Measurements from ENCODE around the gene PITPNM1.

PITPNM1 gene

DNA sequence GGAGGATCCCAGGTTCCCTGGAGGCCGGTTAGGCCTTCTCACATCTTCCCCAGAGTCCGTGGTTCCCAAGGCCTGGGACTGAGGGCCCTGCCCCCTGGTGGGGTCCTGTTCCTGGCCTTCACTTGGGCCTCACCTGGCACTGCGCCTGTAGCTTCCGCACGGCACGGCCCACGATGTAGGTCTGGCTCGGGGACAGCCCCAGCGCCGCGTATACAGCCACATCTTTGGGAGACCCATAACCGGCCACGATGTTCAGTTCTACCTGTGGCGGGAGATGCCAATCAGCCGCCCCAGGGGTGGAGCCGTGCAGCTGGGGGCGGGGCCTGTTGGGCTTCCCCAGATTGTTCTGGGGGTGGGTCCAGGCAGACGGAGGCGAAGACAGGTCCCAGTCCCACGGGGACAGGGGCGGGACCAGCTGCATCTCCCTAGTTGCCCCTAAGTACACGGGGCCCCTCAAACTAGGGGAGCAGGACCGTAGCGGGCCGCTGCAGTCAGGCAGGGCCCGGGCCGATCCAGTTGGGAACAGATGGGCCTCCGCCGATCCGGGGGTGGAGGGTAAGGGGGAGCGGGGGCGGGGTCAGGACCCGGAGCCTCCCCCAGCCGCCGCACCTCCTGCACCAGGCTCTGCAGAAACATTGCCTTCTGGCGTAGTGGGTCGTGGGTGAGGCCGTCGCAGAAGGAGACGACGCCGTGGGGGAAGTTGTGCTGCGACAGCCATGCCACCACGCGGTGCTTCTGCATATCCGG is 12.2 kb downstream of the PITPNM1 start:
- H3K4me3 ChIP-seq (ENCODE audit: low read length) = no peak overlapping the region
- no peak for DNase-seq (ENCODE audit: low read depth)
- TF ChIP-seq, protein P1, sequence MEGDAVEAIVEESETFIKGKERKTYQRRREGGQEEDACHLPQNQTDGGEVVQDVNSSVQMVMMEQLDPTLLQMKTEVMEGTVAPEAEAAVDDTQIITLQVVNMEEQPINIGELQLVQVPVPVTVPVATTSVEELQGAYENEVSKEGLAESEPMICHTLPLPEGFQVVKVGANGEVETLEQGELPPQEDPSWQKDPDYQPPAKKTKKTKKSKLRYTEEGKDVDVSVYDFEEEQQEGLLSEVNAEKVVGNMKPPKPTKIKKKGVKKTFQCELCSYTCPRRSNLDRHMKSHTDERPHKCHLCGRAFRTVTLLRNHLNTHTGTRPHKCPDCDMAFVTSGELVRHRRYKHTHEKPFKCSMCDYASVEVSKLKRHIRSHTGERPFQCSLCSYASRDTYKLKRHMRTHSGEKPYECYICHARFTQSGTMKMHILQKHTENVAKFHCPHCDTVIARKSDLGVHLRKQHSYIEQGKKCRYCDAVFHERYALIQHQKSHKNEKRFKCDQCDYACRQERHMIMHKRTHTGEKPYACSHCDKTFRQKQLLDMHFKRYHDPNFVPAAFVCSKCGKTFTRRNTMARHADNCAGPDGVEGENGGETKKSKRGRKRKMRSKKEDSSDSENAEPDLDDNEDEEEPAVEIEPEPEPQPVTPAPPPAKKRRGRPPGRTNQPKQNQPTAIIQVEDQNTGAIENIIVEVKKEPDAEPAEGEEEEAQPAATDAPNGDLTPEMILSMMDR (IDR thresholded peaks at IDR 0.05; ENCODE audit: insufficient read depth, low read depth, low read length, missing control alignments) = no peak

DNA sequence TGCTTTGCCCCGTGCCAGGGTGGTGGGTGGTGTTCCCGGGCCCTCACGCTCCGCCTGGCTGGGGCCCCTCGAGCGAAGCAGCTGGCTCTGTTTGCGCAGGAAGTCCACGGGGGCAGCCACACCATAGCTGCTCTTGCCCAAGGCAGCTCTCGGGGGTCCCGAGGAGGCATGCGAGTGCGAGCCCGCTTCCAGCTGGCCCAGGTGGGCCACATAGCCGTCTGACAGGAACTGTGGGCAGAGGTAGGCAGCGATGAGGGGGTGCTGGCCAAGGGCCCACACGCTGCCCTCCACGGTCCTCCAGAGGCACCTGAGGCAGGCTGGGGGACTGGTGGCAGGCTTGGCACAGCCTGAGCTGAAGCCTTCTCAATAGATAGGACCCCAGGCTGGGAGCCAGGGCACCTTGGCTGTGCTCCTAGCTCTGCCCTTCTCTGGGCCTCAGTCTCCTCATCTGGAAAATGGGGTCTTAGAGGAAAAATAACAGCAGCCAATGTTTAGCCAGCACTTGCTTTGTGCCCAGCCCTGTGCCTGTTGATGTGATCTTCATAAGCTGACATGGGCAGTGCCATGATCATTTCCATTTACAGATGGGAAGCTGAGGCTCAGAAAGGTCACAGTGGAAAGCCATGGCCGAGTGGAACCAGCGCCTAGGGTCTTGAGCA is 13.0 kb downstream of the PITPNM1 start:
- DNase-seq (ENCODE audit: low read depth) = no peak
- H3K4me3 ChIP-seq (ENCODE audit: low read length) = no peak overlapping the region
- TF ChIP-seq, protein P1 (IDR thresholded peaks at IDR 0.05; ENCODE audit: insufficient read depth, low read depth, low read length, missing control alignments) = no peak

DNA sequence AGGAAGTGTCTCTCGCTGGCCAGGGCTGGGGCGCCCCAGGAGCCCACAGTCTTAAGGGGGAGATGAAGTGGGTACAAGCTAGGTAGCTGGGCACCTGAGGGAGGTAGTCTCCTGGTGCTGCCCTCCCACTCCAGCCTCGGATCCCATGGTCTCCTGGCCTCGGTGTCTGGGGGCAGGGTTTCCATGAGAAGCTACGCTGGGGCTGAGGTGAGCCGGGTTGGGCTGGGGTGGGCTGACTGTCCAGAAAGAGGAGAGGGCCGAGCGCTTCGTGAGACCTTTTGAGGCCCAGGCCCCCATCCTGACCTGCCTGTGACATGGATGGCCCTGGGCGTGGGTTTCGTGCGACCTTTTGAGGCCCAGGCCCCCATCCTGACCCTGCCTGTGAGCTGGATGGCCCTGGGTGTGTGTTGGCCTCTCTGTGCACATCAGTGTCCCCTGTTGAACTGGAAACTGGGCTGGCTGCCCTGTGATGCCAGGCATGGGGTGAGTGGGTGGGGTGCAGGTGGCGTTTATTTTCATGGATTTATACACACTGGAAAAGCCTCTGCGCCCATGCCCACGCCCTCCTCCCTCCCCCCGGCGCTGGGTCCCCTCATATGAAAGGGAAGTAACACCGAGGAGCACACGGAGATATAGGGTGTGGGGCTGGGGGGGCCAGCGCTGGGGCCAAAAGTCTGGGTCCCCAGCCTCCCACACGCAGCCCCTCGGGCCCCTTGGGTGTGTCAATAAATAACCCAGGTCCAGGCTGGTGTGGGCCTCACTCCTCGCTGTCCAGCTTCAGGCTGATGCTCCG is 13.7 kb downstream of the PITPNM1 start:
- TF ChIP-seq, protein P1 (IDR thresholded peaks at IDR 0.05; ENCODE audit: insufficient read depth, low read depth, low read length, missing control alignments) = no peak
- DNase-seq (ENCODE audit: low read depth) = no peak
- H3K4me3 ChIP-seq (ENCODE audit: low read length) = no peak overlapping the region

DNA sequence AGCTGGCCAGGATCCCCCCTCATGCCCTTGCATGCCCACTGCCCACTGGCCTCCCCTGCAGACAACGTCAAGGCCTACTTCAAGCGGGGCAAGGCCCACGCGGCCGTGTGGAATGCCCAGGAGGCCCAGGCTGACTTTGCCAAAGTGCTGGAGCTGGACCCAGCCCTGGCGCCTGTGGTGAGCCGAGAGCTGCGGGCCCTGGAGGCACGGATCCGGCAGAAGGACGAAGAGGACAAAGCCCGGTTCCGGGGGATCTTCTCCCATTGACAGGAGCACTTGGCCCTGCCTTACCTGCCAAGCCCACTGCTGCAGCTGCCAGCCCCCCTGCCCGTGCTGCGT is 14.5 kb downstream of the PITPNM1 start:
- TF ChIP-seq, protein P1 (IDR thresholded peaks at IDR 0.05; ENCODE audit: insufficient read depth, low read depth, low read length, missing control alignments) = no peak
- DNase-seq (ENCODE audit: low read depth) = no peak
- H3K4me3 ChIP-seq (ENCODE audit: low read length) = no peak overlapping the region

DNA sequence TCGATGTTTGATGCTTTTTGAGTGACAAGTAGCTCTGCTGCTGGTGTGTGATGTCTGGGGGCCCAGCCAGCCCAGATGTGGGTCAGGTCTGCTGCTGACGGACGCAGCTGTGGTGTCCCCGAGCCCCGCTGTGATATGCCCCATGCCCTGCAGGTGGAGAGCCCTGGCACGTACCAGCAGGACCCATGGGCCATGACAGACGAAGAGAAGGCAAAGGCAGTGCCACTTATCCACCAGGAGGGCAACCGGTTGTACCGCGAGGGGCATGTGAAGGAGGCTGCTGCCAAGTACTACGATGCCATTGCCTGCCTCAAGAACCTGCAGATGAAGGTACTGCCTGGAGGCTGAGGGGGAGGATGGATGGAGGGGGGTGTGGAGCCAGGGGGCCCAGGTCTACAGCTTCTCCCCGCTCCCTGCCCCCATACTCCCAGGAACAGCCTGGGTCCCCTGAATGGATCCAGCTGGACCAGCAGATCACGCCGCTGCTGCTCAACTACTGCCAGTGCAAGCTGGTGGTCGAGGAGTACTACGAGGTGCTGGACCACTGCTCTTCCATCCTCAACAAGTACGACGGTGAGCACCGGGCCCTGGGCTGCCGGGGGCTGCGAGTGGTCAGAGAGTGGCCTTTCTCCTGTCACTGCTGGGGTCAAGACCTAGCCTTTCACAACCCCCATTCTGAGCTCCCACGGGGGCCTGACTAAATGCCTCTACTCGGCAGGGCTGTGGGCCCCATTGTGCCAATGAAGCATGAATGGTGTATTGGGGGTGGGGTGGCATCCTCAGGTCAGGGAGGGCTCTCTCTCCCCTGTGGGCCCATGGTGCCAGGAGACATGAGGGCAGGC is 15.1 kb downstream of the PITPNM1 start:
- TF ChIP-seq, protein P1 (IDR thresholded peaks at IDR 0.05; ENCODE audit: insufficient read depth, low read depth, low read length, missing control alignments) = no peak
- H3K4me3 ChIP-seq (ENCODE audit: low read length) = no peak overlapping the region
- DNase-seq (ENCODE audit: low read depth) = no peak

DNA sequence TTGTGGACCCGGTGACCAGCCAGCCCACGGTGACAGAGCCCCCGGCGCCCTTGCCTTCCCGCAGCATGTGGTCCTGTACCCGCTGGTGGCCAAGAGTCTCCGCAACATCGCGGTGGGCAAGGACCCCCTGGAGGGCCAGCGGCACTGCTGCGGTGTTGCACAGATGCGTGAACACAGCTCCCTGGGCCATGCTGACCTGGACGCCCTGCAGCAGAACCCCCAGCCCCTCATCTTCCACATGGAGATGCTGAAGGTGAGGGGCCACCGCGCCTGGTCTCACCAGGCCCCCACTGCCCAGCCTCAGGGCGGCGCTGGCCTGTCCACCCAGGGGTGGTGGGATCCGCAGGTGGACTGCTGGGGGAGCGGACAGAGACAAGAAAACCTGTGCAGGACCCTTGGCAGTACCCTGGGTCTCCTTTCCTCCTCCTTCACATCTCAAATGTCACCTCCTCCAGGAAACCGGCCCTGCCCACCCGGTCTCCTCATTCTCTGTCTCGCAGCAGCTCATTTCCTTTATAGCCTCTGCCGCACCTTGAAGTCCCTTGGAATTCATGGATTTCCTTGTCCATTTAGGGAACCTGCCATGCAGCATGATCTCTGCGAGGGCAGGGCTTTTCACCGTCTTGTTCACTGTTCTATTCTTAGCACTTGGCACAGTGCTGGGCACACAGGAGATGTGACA is 15.8 kb downstream of the PITPNM1 start:
- TF ChIP-seq, protein P1 (IDR thresholded peaks at IDR 0.05; ENCODE audit: insufficient read depth, low read depth, low read length, missing control alignments) = no peak
- no peak for DNase-seq (ENCODE audit: low read depth)
- no peak overlapping the region for H3K4me3 ChIP-seq (ENCODE audit: low read length)

Data from epithelial cell of esophagus (primary cell).